Keratinocyte (primary cell): ENCODE results near the gene SPOPL. TPM values are rescaled to one million over a fixed set of nuclear protein-coding genes. Genes with fewer than 3 reads are reported as not detected.

Source experiments
- DNase-seq: peaks from one replicate; pipeline ENCODE4 v3.0.0-alpha.2; 2011; ENCODE audit warnings: low read depth, missing footprints, low spot score
- FAIRE-seq: peaks from 2 replicates; lab custom pipeline; 2011; peaks lifted over from hg19 to GRCh38; lab: Jason Lieb, UNC
- H2AFZ ChIP-seq: 2 replicates; pipeline ENCODE4 v1.6.0; 2012; ENCODE audit warnings: low read length, control low read depth, inconsistent platforms; ENCODE audit not compliant: control insufficient read depth
- H3K27ac ChIP-seq: 2 replicates; pipeline ENCODE4 v1.5.1; 2011; ENCODE audit warnings: low read length; ENCODE audit not compliant: control insufficient read depth, insufficient read depth
- H3K27me3 ChIP-seq: 3 replicates; pipeline ENCODE4 v1.6.0; 2011; ENCODE audit warnings: low read length; ENCODE audit not compliant: control insufficient read depth, insufficient read depth; ENCODE audit errors: extremely low read depth
- H3K36me3 ChIP-seq, 2 experiments: 2 replicates in 1 of 2; 3 replicates in 1 of 2; pipeline ENCODE4 v1.5.1; 2011; ENCODE audit warnings: low read length in 2 of 2, mild to moderate bottlenecking in 1 of 2; ENCODE audit not compliant: control insufficient read depth in 2 of 2, insufficient read depth in 2 of 2; ENCODE audit errors: extremely low read depth in 1 of 2
- H3K4me1 ChIP-seq: 3 replicates; pipeline ENCODE4 v1.5.1; 2011; ENCODE audit warnings: low read length; ENCODE audit not compliant: control insufficient read depth, insufficient read depth; ENCODE audit errors: extremely low read depth
- H3K4me2 ChIP-seq: 3 replicates; pipeline ENCODE4 v1.6.0; 2011; ENCODE audit warnings: low read depth, low read length; ENCODE audit not compliant: control insufficient read depth, insufficient read depth; ENCODE audit errors: extremely low read depth
- H3K4me3 ChIP-seq, 3 experiments: fragments of 200-600 bp in 1 of 3; sonication (generic) in 1 of 3; 2 replicates in 2 of 3; 3 replicates in 1 of 3; pipeline ENCODE4 v1.5.1; 2011 to 2016; ENCODE audit warnings: low read length in 3 of 3, mild to moderate bottlenecking in 3 of 3, control low read depth in 2 of 3, inconsistent platforms in 1 of 3, low read depth in 1 of 3, mixed read lengths in 1 of 3, mixed run types in 1 of 3, moderate library complexity in 1 of 3; ENCODE audit not compliant: control insufficient read depth in 2 of 3, insufficient read depth in 2 of 3; ENCODE audit errors: extremely low read depth in 1 of 3
- H3K79me2 ChIP-seq: 2 replicates; pipeline ENCODE4 v1.6.0; 2012; ENCODE audit warnings: low read length; ENCODE audit not compliant: control insufficient read depth, insufficient read depth
- H3K9ac ChIP-seq: 3 replicates; pipeline ENCODE4 v1.6.0; 2011; ENCODE audit warnings: low read length; ENCODE audit not compliant: control insufficient read depth, insufficient read depth; ENCODE audit errors: extremely low read depth
- H3K9me1 ChIP-seq: 3 replicates; pipeline ENCODE4 v1.6.0; 2011; ENCODE audit warnings: low read length; ENCODE audit not compliant: control insufficient read depth, insufficient read depth; ENCODE audit errors: extremely low read depth
- H3K9me3 ChIP-seq: 2 replicates; pipeline ENCODE4 v1.5.1; 2012; ENCODE audit warnings: low read depth, low read length; ENCODE audit not compliant: control insufficient read depth
- H4K20me1 ChIP-seq: 3 replicates; pipeline ENCODE4 v1.6.0; 2011; ENCODE audit warnings: low read length; ENCODE audit not compliant: control insufficient read depth, insufficient read depth; ENCODE audit errors: extremely low read depth
- CTCF ChIP-seq, 3 experiments: IDR thresholded peaks in 1 of 3; conservative IDR thresholded peaks in 1 of 3; optimal IDR thresholded peaks in 1 of 3; 2 replicates in 2 of 3; 3 replicates in 1 of 3; pipeline versions ENCODE3 to v1.5.1; 2011; ENCODE audit warnings: low read length in 3 of 3, mild to moderate bottlenecking in 3 of 3, moderate library complexity in 2 of 3, control low read depth in 1 of 3, inconsistent platforms in 1 of 3; ENCODE audit not compliant: insufficient read depth in 2 of 3; ENCODE audit errors: extremely low read depth in 1 of 3
- EZH2 ChIP-seq: IDR thresholded peaks from one replicate; pipeline ENCODE4 v1.6.1; 2012; ENCODE audit warnings: inconsistent platforms, mild to moderate bottlenecking, low read length, moderate library complexity
- dilution Hi-C: fragments of 300-500 bp; cut with MboI; formaldehyde crosslinking; loops from one replicate; pipeline ENCODE4 v1.7.0; 2020; ENCODE audit warnings: low sequenced_read_pairs; ENCODE audit not compliant: extremely low pct_ligation_motif_present
- polyA plus RNA-seq, 5 experiments: library from polyadenylated mRNA; depleted of rRNA in 3 of 5; stranded (reverse) in 3 of 5; stranded (forward) in 1 of 5; unstranded in 1 of 5; fragments of >200 nt; gene quantifications; 1 replicate in 1 of 5; 2 replicates in 3 of 5; 3 replicates in 1 of 5; pipeline versions ENCODE4 v1.2.1 to v1.2.3, GENCODE V29; 2011 to 2012; ENCODE audit warnings: missing spikeins in 2 of 5, low read depth in 1 of 5, low replicate concordance in 1 of 5

Gene SPOPL
- polyA plus RNA-seq, 1 donor (not counting 4 experiments of a cell fraction or from before 2014, with no cell fraction given) = 16.5 TPM

DNA sequence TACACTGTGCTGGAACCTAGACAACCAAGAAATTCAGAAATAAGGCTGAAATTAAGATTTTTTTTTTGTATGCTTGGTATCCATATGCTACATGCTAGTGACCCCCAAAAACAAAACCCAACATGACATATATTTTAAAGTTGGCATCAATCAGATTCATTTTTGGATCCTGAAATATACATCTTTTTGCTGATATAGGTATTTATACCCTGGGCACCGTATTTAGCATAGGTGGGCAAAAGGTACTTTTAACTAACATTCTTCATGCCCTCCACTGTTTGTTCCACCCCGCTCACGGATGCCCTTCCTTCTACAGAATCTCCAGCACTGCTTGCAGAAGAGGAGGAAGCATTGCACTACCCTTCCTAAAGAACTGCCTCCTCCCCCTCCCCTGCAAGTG is 52.6 kb downstream of the SPOPL start:
- Histone ChIP-seq H3K4me2 (no peak overlapping the region), H3K9me1 (no peaks in the 10 kb centered on the region), H3K79me2 (peaks cover 4% of the 10 kb centered on the region), H3K27ac (no peak overlapping the region), H3K4me1 (no peaks in the 10 kb centered on the region), H2AFZ (no peak overlapping the region), H3K36me3 (peaks cover 4 to 8% of the 10 kb centered on the region in 2 experiments), H3K27me3 (no peaks in the 10 kb centered on the region), H3K4me3 (no peak overlapping the region), H4K20me1 (no peaks in the 10 kb centered on the region), H3K9ac (no peak overlapping the region), H3K9me3 (no peaks in the 10 kb centered on the region)
- TF ChIP-seq CTCF (optimal IDR thresholded peaks at IDR 0.05 in 1 of 3, IDR thresholded peaks at IDR 0.05 in 1 of 3, conservative IDR thresholded peaks at IDR 0.05 in 1 of 3; ENCODE audit: extremely low read depth in 1 of 3, insufficient read depth in 2 of 3, low read length in 3 of 3) (no peak), EZH2 (no peak)
- dilution Hi-C loops = no loop called here
- FAIRE-seq (no peak), DNase-seq (no peak)

- no peaks in the 10 kb centered on the region for H3K79me2 ChIP-seq
- H3K27me3 ChIP-seq = no peaks in the 10 kb centered on the region
- H3K9ac ChIP-seq = no peak overlapping the region
- no peak overlapping the region for H2AFZ ChIP-seq
- no peak overlapping the region for H3K4me3 ChIP-seq
- FAIRE-seq (no peak), DNase-seq (no peak)
- H3K9me1 ChIP-seq = no peaks in the 10 kb centered on the region
- peaks cover 0 to 5% of the 10 kb centered on the region in 2 experiments for H3K36me3 ChIP-seq
- H3K4me1 ChIP-seq = no peaks in the 10 kb centered on the region
- no peaks in the 10 kb centered on the region for H3K9me3 ChIP-seq
- dilution Hi-C loops = no loop called here
- no peak overlapping the region for H3K4me2 ChIP-seq
- TF ChIP-seq CTCF (optimal IDR thresholded peaks at IDR 0.05 in 1 of 3, IDR thresholded peaks at IDR 0.05 in 1 of 3, conservative IDR thresholded peaks at IDR 0.05 in 1 of 3; ENCODE audit: extremely low read depth in 1 of 3, insufficient read depth in 2 of 3, low read length in 3 of 3) (no peak), EZH2 (no peak)
- H4K20me1 ChIP-seq = no peaks in the 10 kb centered on the region
- no peak overlapping the region for H3K27ac ChIP-seq
Measured at GRCh38 chr2:138559641-138560040, 58.1 kb downstream of the SPOPL start.
